Panc1 (cell line): ENCODE measurements around the gene CCL22.

Experiments
- CTCF ChIP-seq: fragments of 450-650 bp; IDR thresholded peaks from 2 replicates; pipeline ENCODE4 v1.5.1; 2017; ENCODE audit warnings: mild to moderate bottlenecking
- REST ChIP-seq, 2 experiments: IDR thresholded peaks; 2 replicates each; pipeline ENCODE4 v1.6.1; 2011 to 2012; ENCODE audit warnings: low read depth in 2 of 2, control low read depth in 1 of 2, low read length in 1 of 2, mild to moderate bottlenecking in 1 of 2, moderate library complexity in 1 of 2; ENCODE audit not compliant: insufficient read depth in 1 of 2

GRCh38 chr16:57356547-57356946 lies 2.0 kb upstream of the CCL22 start:
- TF ChIP-seq CTCF (no peak), REST (IDR thresholded peaks at IDR 0.05; ENCODE audit: insufficient read depth in 1 of 2, low read depth in 2 of 2, low read length in 1 of 2) (no peak)
